BJ (cell line): ENCODE results near the gene DNAJB4. TPM values are rescaled to one million over a fixed set of nuclear protein-coding genes. Genes with fewer than 3 reads are reported as not detected.
"Not testable (repeated sequence)": the region's sequence is repeated elsewhere in the genome, so short reads cannot be mapped to it uniquely, and the experiment has no call there.

Source experiments
- CTCF ChIA-PET: fragments of 350-600 bp; formaldehyde crosslinking; extraction: SDS; loops from one replicate; lab custom pipeline; 2021; ENCODE audit warnings: antibody characterized with exemption, inconsistent platforms; lab: Yijun Ruan, JAX
- POLR2A ChIA-PET: fragments of 300-600 bp; sonication (Branson Sonifier 250); formaldehyde crosslinking; extraction: SDS; loops from one replicate; lab custom pipeline; 2021; ENCODE audit warnings: antibody characterized with exemption; lab: Charles Lee
- DNase-seq: peaks from one replicate; pipeline ENCODE4 v3.0.0-alpha.2; 2011; ENCODE audit warnings: low read depth
- H3K27me3 ChIP-seq: 2 replicates; pipeline ENCODE4 v1.6.0; 2011; ENCODE audit warnings: low read length; ENCODE audit not compliant: control insufficient read depth, insufficient read depth
- H3K36me3 ChIP-seq: 2 replicates; pipeline ENCODE4 v1.5.1; 2011; ENCODE audit warnings: low read length; ENCODE audit not compliant: control insufficient read depth, insufficient read depth
- H3K4me3 ChIP-seq: 2 replicates; pipeline ENCODE4 v1.5.1; 2011; ENCODE audit warnings: low read depth, mild to moderate bottlenecking, control low read depth, low read length
- polyA plus RNA-seq: library from polyadenylated mRNA; depleted of rRNA; stranded (reverse); fragments of >200 nt; gene quantifications from 2 replicates; pipeline ENCODE4 v1.2.3, GENCODE V29; 2011; rRNA removed
- small RNA-seq: library from RNA; depleted of rRNA; stranded (forward); fragments of <200 nt; gene quantifications from one replicate; pipeline ENCODE3, GENCODE V24; 2012; ENCODE audit warnings: low replicate concordance, low read depth; ENCODE audit not compliant: insufficient read length
- TF ChIP-seq, protein P1 (sequence below): IDR thresholded peaks from 2 replicates; pipeline ENCODE4 v1.5.1; 2011; ENCODE audit warnings: low read depth, mild to moderate bottlenecking, control low read depth, inconsistent platforms, low read length, moderate library complexity; ENCODE audit not compliant: insufficient read depth

DNAJB4 gene
- polyA plus RNA-seq, 1 experiment, result 16.7 TPM

DNA sequence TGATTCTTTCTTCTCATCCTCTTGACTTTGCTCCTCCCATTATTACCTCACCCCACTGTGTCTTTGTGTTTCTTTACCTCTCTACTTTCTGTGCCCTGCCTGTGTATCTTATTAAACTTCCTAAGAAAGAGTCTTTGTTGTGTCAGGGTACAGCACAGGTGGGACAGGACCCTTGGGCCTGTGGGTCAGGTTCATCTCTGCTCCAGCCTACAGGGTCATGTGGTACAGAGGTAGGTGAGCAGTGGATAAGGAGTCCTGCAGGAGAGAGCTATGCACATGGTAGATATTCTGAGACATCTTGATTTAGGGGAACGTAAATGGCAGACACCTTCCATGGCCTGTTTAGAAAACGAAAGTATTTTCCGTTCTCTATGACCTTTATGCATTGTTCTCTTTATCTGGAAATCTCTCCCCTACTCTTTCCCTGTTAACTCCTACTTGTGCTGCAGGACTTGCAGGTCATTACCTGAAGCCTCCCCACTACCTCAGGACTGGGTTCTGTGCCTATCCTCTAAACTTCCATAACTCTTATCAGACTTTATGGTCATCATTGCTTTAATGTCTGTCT lies 50.9 kb downstream of the DNAJB4 start:
- H3K36me3 ChIP-seq, result no peaks in the 10 kb centered on the region
- POLR2A ChIA-PET, result no interaction called here
- CTCF ChIA-PET, result no interaction called here
- H3K27me3 ChIP-seq, result no peaks in the 10 kb centered on the region
- no peak overlapping the region for H3K4me3 ChIP-seq
- TF ChIP-seq, protein P1, sequence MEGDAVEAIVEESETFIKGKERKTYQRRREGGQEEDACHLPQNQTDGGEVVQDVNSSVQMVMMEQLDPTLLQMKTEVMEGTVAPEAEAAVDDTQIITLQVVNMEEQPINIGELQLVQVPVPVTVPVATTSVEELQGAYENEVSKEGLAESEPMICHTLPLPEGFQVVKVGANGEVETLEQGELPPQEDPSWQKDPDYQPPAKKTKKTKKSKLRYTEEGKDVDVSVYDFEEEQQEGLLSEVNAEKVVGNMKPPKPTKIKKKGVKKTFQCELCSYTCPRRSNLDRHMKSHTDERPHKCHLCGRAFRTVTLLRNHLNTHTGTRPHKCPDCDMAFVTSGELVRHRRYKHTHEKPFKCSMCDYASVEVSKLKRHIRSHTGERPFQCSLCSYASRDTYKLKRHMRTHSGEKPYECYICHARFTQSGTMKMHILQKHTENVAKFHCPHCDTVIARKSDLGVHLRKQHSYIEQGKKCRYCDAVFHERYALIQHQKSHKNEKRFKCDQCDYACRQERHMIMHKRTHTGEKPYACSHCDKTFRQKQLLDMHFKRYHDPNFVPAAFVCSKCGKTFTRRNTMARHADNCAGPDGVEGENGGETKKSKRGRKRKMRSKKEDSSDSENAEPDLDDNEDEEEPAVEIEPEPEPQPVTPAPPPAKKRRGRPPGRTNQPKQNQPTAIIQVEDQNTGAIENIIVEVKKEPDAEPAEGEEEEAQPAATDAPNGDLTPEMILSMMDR, result no peak
- DNase-seq, result no peak

DNA sequence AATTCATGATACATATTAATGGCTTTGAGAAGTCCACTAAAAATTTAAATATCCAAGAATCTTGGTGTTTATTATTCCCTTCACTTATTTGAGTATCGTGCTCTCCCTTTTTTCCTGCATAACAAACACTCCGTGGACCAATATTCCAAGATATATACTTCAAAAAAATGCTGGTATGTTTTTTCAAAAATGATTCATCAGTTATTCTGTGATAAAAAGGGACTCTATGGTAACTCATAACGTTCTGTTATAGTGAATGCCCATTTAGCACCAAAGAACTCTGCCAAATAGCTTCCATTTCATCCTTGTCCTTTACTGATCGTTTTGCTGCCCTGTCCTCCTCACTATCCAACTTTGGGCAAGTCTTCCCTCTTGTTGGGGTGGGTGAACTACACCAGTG lies 53.9 kb downstream of the DNAJB4 start:
- no peaks in the 10 kb centered on the region for H3K27me3 ChIP-seq

DNA sequence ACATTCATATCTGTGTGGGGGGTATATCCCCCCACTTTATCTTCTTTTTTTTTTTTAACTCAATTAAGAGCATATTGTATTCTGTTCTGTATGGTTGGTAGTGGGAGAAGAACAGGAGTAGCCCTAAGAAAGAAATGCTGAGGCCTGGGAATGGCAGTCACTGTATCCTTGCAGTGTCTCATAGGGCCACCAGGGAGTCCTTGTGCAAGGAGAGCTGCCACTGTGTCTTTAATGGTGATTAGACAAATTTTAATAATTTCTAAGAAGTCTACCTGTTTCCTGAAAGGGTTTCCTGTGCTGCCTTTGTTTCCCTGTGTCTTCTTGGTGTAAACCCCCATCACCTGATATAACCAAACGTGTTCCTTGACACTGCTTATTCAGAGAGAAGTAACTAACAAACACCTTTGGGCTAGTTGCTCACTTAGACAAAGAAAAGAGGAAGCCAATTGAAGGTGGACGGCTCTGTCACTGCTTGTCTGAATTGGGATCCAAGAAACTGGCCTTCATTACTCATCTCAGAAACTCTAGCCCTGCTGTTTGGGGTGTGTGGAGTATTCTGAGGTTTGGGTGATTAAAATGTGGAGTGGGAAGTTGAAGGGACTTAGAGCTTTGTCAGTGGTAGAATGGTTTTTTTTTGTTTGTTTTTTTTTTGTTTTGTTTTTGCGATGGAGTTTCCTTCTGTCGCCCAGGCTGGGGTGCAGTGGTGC lies 56.3 kb downstream of the DNAJB4 start:
- H3K36me3 ChIP-seq, result no peaks in the 10 kb centered on the region
- H3K27me3 ChIP-seq, result no peaks in the 10 kb centered on the region
- TF ChIP-seq, protein P1, result no peak
- ChIA-PET POLR2A (interaction anchor here (0.6 kb wide), 1 partner anchor 56 kb away, joined by 3 read pairs; the partner anchor contains the start of gene DNAJB4), CTCF (interaction anchor here (1.0 kb wide), 1 partner anchor 14 kb away, joined by 3 read pairs; no protein-coding TSS in a partner anchor)
- no peak for DNase-seq
- no peak overlapping the region for H3K4me3 ChIP-seq

More for the DNA sequence above, 53.9 kb downstream of the DNAJB4 start:
- no peaks in the 10 kb centered on the region for H3K36me3 ChIP-seq
- TF ChIP-seq, protein P1, result no peak
- ChIA-PET CTCF (interaction anchor here (1.2 kb wide), 1 partner anchor 11 kb away, joined by 6 read pairs; no protein-coding TSS in a partner anchor), POLR2A (no interaction called here)
- no peak for DNase-seq
- no peak overlapping the region for H3K4me3 ChIP-seq

DNA sequence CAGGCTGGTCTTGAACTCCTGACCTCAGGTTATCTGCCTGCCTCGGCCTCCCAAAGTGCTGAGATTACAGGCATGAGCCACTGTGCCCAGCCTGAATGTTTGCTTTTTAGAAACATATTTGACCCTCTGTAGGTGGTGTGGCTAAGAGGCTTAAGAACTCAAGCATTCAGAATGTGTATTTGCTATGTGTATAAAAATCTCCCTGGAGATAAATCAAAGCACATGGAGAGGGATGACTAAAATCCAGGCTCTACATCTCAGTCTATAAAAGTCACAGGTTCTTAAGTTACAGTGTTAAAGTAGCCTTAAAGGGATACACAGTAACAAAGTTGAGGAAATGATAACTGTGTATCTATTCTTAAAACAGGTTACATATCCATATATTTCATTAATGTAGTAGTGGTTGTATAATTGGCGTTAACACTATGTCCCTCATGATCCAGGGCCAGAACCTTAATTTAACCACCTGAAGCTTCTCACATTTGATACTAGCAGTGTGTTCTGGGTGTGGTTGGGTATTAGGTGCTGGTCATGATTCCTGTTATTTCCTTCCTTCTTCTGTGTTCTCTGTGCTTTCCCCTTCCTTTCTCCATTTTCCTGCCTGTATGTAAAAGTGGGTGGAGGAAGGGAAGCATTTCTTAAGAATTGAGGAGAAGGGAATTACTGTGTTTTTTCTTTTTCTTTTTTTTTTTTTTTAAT lies 57.2 kb downstream of the DNAJB4 start:
- CTCF ChIA-PET, result interaction anchor here (0.6 kb wide), 2 partner anchors 19 to 394 kb away, joined by 3 read pairs; no protein-coding TSS in a partner anchor
- TF ChIP-seq, protein P1, result no peak
- POLR2A ChIA-PET, result no interaction called here
- DNase-seq, result peak; percentile 97
- Histone ChIP-seq H3K4me3 (no peak overlapping the region), H3K36me3 (no peaks in the 10 kb centered on the region), H3K27me3 (no peaks in the 10 kb centered on the region)

DNA sequence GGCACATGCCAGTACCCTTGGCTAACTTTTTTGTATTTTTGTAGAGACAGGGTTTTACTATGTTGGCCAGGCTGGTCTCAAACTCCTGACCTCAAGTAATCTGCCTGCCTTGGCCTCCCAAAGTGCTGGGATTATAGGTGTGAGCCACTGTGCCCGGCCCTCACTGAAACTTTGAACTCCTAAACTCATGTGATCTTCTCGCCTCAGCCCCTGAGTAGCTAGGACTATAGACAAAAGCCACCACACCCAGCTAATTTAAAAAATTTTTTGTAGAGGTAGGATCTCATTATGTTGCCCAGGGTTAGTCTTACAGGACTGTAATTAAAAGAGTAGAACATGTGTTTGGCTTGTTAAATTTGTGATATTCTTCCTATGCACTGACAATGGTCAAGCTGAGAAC lies 60.1 kb downstream of the DNAJB4 start:
- POLR2A ChIA-PET, CTCF ChIA-PET: not testable (repeated sequence)

More for the DNA sequence above, 60.1 kb downstream of the DNAJB4 start:
- H3K27me3 ChIP-seq, H3K4me3 ChIP-seq, DNase-seq, H3K36me3 ChIP-seq: not testable (repeated sequence)

Small RNA genes within 50 kb of the gene (small RNA-seq; reads per million reads assigned to genes)
- 2.5 reads per million, percentile 26 among the genes with 10 or more reads in this experiment for gene AC103591.3

Other genes with a start within 250 kb of the DNAJB4 start
- gene USP33, start 245.1 kb upstream of the DNAJB4 start, polyA plus RNA-seq, result 31.3 and 44.2 TPM in 2 replicates
- gene MIGA1, start 225.3 kb upstream of the DNAJB4 start, polyA plus RNA-seq, result 3.3 and 7.1 TPM in 2 replicates
- gene NEXN, start 116.3 kb upstream of the DNAJB4 start, polyA plus RNA-seq, result 7.8 and 16.9 TPM in 2 replicates
- gene FUBP1, start 25.9 kb upstream of the DNAJB4 start, polyA plus RNA-seq, result 79.0 and 96.2 TPM in 2 replicates
- gene GIPC2, start 41.0 kb downstream of the DNAJB4 start, polyA plus RNA-seq, result 0.04 and 0.15 TPM in 2 replicates